Measurements from ENCODE around the gene ALDH1L2. TPM values are rescaled to one million over a fixed set of nuclear protein-coding genes. Genes with fewer than 3 reads are reported as not detected.
A peak's percentile ranks its signal among the peaks of the same experiment; 100 is the strongest.

The ALDH1L2 gene
- total RNA-seq, 1 experiment from 2014 or later = 7.7 TPM

GRCh38 chr12:105107494-105108371 is 23.5 kb upstream of the ALDH1L2 start, which contains the start of gene WASHC4 (continued):
- peak; percentile 92 for TF ChIP-seq TP53 (CRISPR knock-in tag; IDR thresholded peaks at IDR 0.05)
- peak; percentile 87 for TF ChIP-seq CREM (CRISPR knock-in tag; IDR thresholded peaks at IDR 0.05)
- no peak for TF ChIP-seq CTCF (IDR thresholded peaks at IDR 0.05)
- TF ChIP-seq ZNF317 (CRISPR knock-in tag; IDR thresholded peaks at IDR 0.05; ENCODE audit: borderline replicate concordance, low read depth) = peak; percentile 63; the same call in 1 of the 2 replicates
- TF ChIP-seq PRRX2 (CRISPR knock-in tag; IDR thresholded peaks at IDR 0.05) = peak; percentile 8; the same call in 1 of the 2 replicates
- peak; percentile 61; the same call in 1 of the 2 replicates for TF ChIP-seq CREB1 (CRISPR knock-in tag; IDR thresholded peaks at IDR 0.05)
- TF ChIP-seq NR2C2 (CRISPR knock-in tag; IDR thresholded peaks at IDR 0.05) = peak; percentile 14; the same call in 1 of the 2 replicates
- TF ChIP-seq MXD4 (CRISPR knock-in tag; IDR thresholded peaks at IDR 0.05; ENCODE audit: borderline replicate concordance) = no peak
- no peak for TF ChIP-seq GRHL2 (CRISPR knock-in tag; IDR thresholded peaks at IDR 0.05; ENCODE audit: insufficient replicate concordance, severe bottlenecking)
- no peak for TF ChIP-seq E2F1 (CRISPR knock-in tag; IDR thresholded peaks at IDR 0.05)
- TF ChIP-seq ZNF512 (CRISPR knock-in tag; IDR thresholded peaks at IDR 0.05; ENCODE audit: borderline replicate concordance) = peak; percentile 44; the same call in 1 of the 2 replicates
- no peak for TF ChIP-seq ZMAT4 (CRISPR knock-in tag; IDR thresholded peaks at IDR 0.05)
- no peak for TF ChIP-seq PRDM15 (CRISPR knock-in tag; IDR thresholded peaks at IDR 0.05)
- TF ChIP-seq RORB (CRISPR knock-in tag; IDR thresholded peaks at IDR 0.05) = no peak
- no peak for TF ChIP-seq ZNF396 (CRISPR knock-in tag; IDR thresholded peaks at IDR 0.05; ENCODE audit: borderline replicate concordance)

- Mint-ChIP-seq H3K27ac (peak overlapping the region; percentile 97), H3K36me3 (peaks cover 4% of the 10 kb centered on the region), H3K4me1 (peaks cover 45% of the 10 kb centered on the region), H3K27me3 (ENCODE audit: low read depth) (peaks cover 9% of the 10 kb centered on the region), H3K4me3 (peak overlapping the region; percentile 96), H3K9me3 (peaks cover 5% of the 10 kb centered on the region)
- DNase-seq (ENCODE audit: low spot score) = no peak
- peak; percentile 28 for ATAC-seq
- ChIA-PET POLR2A (interaction anchor here (0.5 to 1.9 kb wide), 6 partner anchors 10 to 1177 kb away, joined by 5 to 9 read pairs (median 6); partner anchors contain the start of gene ALDH1L2), CTCF (interaction anchor here (0.9 kb wide), 1 partner anchor 54 kb away, joined by 3 read pairs; no protein-coding TSS in a partner anchor)
- no peak for TF ChIP-seq E2F5 (CRISPR knock-in tag; IDR thresholded peaks at IDR 0.05)
- no peak for TF ChIP-seq E2F1 (CRISPR knock-in tag; IDR thresholded peaks at IDR 0.05)
- no peak for TF ChIP-seq TEAD4 (CRISPR knock-in tag; IDR thresholded peaks at IDR 0.05)
- TF ChIP-seq KAT7 (CRISPR knock-in tag; IDR thresholded peaks at IDR 0.05; ENCODE audit: borderline replicate concordance) = no peak
- TF ChIP-seq NR1H2 (CRISPR knock-in tag; IDR thresholded peaks at IDR 0.05) = no peak
- no peak for TF ChIP-seq NR2C2 (CRISPR knock-in tag; IDR thresholded peaks at IDR 0.05)
- TF ChIP-seq ATF3 (CRISPR knock-in tag; conservative IDR thresholded peaks at IDR 0.05) = no peak
- TF ChIP-seq RELA (CRISPR knock-in tag; IDR thresholded peaks at IDR 0.05; ENCODE audit: borderline replicate concordance) = no peak
- no peak for TF ChIP-seq ZMAT4 (CRISPR knock-in tag; IDR thresholded peaks at IDR 0.05)
Measured at GRCh38 chr12:105107171-105107493, 22.9 kb upstream of the ALDH1L2 start.

Measured in WTC11 (cell line).